Fibroblast of gingiva (primary cell): ENCODE data around the gene HOXC13.
A peak's percentile ranks its signal among the peaks of the same experiment; 100 is the strongest.

Experiments
- DNase-seq: peaks from one replicate; pipeline ENCODE4 v3.0.0-alpha.2; 2011; ENCODE audit warnings: low read depth

Gene HOXC13

DNA sequence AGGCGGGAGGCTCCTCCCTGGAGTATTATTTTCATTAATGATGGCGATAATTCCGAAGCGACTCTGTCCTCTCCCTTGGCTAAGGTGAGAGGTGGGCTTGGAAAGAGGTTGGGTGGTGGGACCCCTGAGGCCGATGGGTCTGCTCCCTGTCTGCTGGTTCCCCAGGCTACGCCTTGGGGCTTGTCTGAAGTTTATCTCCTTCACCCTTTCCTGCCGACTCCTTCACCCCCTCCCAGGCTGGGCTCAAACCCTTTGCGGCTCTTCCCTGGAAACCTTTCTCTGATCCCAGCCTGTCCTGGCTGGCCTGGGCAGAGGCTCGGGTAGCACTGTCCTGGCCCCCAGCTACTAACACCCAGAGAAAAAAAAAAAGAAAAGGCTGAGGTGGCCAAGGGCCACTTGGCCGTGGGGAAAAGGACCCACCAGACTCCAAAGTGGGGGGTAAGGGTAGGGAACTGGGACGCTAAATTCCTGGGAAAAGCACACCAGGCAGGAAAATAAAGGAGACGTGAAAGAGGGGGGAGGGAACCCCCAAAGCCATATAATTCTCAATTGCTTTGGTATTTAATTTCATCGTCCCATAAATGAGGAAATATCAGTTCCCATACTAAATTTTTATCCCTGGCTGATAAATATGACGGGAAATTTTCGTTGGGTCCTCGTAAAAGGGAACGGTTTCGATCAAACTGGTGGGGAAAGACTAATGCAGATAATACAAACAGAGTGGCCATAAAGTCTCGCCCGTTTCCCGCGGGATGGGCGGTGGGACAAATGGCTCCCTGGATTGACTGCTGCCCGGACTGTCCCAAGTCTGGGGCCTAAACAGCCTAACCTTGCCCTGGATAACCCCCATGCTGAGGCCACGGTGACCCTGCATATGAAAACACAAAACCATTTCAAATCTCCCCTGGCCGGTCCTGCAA is 44.3 kb downstream of the HOXC13 start:
- no peak for DNase-seq

GRCh38 chr12:53983568-53983949 is 44.9 kb downstream of the HOXC13 start:
- DNase-seq: no peak

DNA sequence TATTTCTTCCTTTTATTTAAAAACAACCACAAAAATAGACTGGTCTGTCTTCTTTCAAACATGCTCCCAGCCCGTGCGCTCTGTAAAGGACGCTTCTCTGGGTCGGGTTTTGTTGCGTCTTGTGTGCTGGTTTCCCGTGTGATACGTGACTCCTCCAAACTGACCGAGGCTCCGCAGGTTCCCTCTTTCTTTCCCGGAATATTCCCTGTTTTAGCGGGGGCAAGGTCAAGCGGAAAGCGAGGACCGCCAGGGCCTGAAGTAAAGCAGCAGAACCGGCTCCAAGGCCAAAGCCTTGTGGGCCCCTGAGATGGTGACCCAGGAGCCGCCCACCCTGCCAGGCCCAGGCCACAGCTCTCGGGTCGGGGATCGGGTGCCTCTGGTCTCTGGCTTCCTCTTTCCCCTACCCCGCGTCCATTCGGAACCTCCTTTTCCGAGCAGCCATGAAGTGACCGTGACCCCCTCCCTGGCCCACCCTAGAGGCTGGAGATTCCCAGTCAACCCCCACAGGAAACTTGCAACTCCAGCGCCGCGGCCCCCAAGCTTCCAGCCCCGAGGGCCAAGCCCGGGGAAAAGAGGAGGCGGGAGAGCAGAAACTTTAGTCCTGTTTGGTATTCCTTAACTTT is 45.4 kb downstream of the HOXC13 start:
- DNase-seq: no peak

GRCh38 chr12:53984901-53985691 is 46.5 kb downstream of the HOXC13 start, which contains the start of gene HOXC10:
HOXC10 (plus strand) TSS chr12:53985146; CDS start chr12:53985260, 114 bp downstream.
- DNase-seq: peak; percentile 33

DNA sequence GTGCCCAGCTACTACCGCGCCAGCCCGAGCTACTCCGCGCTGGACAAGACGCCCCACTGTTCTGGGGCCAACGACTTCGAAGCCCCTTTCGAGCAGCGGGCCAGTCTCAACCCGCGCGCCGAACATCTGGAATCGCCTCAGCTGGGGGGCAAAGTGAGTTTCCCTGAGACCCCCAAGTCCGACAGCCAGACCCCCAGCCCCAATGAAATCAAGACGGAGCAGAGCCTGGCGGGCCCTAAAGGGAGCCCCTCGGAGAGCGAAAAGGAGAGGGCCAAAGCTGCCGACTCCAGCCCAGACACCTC is 47.0 kb downstream of the HOXC13 start:
- DNase-seq: no peak

- no peak for DNase-seq
Measured at GRCh38 chr12:53985994-53986685, 47.5 kb downstream of the HOXC13 start.

- DNase-seq: no peak
Measured at GRCh38 chr12:53986686-53987483, 48.3 kb downstream of the HOXC13 start.

DNA sequence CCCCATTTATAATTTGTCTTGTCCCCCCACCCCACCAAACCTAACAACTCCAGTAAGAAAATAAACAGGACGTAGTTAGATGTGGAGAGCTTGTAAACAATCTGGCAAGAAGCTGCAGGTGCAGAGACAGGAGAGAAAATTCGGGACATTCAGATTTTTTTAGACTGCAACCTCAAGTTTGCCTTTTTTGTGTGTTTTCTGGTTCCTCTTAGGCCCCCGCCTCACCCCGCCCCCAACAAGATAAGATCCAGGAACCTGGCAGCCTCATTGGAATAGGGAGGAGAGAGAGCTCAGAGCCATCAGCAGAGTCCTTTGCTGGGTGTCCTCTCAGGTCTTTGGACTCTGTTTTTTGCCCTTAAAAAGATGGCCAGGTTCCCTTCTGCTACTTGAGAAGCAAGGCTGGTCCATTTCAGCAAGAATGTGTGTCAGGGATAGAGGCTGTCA is 49.2 kb downstream of the HOXC13 start:
- DNase-seq: no peak

- DNase-seq: no peak
Measured at GRCh38 chr12:53988541-53989226, 50.1 kb downstream of the HOXC13 start.

DNA sequence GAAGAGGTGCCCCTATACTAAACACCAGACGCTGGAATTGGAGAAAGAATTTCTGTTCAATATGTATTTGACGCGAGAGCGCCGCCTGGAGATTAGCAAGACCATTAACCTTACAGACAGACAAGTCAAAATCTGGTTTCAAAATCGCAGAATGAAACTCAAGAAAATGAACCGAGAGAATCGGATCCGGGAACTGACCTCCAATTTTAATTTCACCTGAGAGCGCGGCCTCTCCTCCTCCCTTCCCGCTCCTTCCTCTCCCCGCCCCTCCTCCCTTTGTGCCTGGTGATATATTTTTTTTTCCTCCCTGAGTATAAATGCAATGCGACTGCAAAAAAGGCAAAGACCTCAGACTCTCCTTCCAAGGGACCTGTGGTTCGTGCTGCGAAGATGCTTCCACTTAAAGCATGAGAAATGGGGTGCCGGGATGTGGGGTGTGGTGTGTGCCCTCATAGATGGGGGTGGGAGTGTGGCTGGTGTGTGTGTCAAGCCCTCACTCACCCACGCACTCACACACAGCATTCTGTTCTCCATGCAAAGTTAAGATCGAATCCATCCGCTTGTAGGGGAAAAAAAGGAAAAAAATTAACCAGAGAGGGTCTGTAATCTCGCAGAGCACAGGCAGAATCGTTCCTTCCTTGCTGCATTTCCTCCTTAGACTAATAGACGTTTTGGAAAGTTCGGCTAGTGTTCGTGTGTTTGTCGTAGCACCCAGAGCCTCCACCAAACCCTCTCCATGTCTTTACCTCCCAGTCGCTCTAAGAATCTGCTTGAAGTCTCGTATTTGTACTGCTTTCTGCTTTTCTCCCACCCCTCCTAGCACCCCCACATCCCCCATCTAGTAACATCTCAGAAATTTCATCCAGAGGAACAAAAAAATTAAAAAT is 50.8 kb downstream of the HOXC13 start:
- peak; percentile 38 for DNase-seq

DNA sequence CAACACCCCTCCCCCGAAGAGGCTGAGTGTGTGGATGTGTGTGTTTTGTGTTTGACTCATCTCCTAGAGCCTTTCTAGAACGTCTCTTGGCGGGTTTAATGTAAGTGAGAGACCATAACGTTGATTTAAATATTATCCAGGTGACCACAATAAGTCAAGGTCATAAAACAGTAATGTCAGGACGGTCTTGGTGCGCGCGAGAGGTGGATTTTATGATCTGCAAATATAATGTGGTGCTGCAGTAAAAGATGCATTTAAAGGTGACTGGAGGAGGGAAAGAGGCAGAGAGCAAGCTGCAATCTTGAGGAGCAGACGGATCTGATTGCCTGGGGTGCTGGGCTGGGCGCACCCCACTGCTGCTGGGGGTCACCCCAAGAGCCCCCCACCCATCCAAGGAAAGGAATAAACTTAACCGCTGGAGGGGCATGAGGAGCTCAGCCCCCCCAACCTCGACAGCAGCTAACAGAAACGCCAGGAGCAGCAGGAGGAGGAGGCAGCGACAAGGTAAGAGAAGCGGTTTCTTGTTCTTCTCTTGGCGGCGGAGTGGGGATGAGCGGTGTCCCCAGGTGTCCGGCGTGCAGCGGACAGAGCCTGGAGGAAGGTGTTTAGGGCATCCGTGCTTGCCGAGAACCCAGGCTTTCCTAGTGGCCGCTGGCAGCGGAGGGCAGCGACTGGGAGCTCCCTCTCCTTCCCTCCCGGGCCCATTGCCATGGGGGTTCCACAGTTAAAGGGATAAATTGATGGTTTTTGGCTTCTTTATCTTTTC is 51.9 kb downstream of the HOXC13 start:
- DNase-seq: no peak

DNA sequence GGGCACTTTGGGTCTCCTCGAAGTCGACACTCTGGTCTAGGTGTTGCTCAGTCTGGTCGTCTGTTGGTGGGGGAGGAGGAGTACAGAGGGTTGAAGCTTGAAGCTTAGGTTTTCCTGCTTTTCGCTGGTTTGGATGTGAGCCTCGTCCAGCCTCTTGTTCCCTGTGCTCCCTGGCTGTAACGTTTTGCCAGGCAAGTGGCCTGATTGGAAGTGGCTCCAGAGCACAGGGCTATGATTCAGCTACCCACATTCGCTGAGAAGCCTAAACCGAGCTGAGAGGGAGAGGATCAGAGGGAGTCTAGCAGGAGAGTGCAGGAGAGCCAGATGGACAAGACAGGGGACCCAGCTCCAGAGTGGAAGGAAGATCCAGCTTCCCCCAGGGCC is 52.4 kb downstream of the HOXC13 start:
- DNase-seq: no peak

GRCh38 chr12:53992377-53992889 is 53.8 kb downstream of the HOXC13 start:
- DNase-seq: no peak

GRCh38 chr12:53993162-53994008 is 54.8 kb downstream of the HOXC13 start:
- no peak for DNase-seq

DNA sequence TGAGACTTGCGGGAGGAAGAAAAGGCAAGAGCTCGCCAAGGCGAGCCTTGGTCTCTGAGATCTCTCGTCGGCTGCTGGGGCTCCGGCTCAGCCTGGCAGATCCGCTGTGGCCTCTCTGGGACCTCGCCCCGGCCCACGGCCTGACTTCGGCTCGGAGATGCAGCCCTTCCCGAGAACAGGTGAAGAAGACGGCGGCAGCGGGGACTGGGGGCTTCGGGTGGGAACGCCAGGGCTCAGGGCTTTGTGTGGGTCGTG is 55.3 kb downstream of the HOXC13 start:
- DNase-seq: no peak

DNA sequence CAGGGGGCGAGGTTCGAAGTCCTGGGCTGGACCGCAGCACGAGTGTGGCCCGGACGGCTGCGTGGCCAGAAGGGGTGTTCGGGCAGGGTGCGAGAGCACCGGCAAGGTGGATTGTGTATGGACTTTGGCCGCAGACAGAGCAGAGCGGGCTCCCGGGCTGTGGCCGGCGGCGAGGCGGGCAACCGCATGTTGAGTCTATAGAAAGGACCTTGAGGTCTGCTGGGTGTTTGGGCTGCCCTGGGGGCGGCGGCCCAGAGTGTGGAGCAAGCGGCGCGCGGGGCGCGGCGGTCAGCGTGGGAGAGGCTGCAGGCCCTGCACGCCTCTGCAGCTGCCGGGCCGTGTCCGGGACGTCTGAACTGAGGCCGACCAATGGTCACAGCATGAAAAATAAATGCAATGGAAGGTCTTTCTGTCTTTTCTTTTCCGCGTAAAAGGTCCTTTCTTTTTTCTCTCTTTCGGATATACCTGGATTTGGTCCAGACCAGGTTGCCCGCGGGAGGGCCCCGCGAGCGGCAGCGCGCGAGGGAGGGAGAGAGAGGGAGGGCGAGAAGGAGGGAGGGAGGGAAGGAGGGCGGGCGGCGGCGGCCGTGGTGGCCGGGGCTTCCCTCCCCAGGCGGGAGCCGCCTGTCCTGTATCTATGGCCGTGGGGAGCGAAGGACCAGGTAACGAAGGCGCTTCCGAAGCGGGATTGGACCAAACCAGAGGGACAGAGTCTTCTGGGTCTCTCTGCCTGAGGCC is 55.8 kb downstream of the HOXC13 start:
- no peak for DNase-seq

GRCh38 chr12:53995002-53995377 is 56.4 kb downstream of the HOXC13 start:
- no peak for DNase-seq
